Body of pancreas (tissue), 4 donors: ENCODE data around the gene HIC2. TPM values are rescaled to one million over a fixed set of nuclear protein-coding genes. Genes with fewer than 3 reads are reported as not detected.
"Not testable (repeated sequence)": the region's sequence is repeated elsewhere in the genome, so short reads cannot be mapped to it uniquely, and the experiment has no call there.

Source experiments
- ATAC-seq: fragments of 150-250 bp; one replicate; pipeline ENCODE4 v1.9.1; 2016
- DNase-seq, 4 donors: peaks; one replicate each; pipeline ENCODE4 v3.0.0-alpha.2; 2019
- H3K27ac ChIP-seq, 4 donors: fragments of 200-600 bp; sonication (generic); 1 replicate in 3 of 4; 2 replicates in 1 of 4; pipeline versions ENCODE4 v1.5.1 to v1.6.1; 2016 to 2019; ENCODE audit warnings: mild to moderate bottlenecking in 1 of 4, mixed read lengths in 1 of 4, moderate library complexity in 1 of 4
- H3K27me3 ChIP-seq, 2 donors: fragments of 200-600 bp; sonication (generic); one replicate each; pipeline ENCODE4 v1.6.0; 2016; ENCODE audit warnings: mild to moderate bottlenecking in 1 of 2
- H3K36me3 ChIP-seq, 2 donors: fragments of 200-600 bp; sonication (generic); replicated peaks in 1 of 2; 2 replicates each; pipeline ENCODE4 v1.5.1; 2016; ENCODE audit warnings: low read depth in 2 of 2; ENCODE audit not compliant: insufficient read depth in 1 of 2
- H3K4me1 ChIP-seq: fragments of 200-600 bp; sonication (generic); one replicate; pipeline ENCODE4 v1.6.0; 2016
- H3K4me3 ChIP-seq, 2 donors: fragments of 200-600 bp; sonication (generic); 1 replicate in 1 of 2; 2 replicates in 1 of 2; pipeline ENCODE4 v1.5.1; 2016 to 2019
- H3K9me3 ChIP-seq, 3 donors: fragments of 200-600 bp; sonication (generic); 1 replicate in 2 of 3; 2 replicates in 1 of 3; pipeline ENCODE4 v1.5.1; 2016
- CTCF ChIP-seq, 7 experiments: fragments of 450-650 bp in 4 of 7; fragments of 200-600 bp in 3 of 7; sonication (generic) in 3 of 7; IDR thresholded peaks; one replicate each; pipeline ENCODE4 v1.5.1; 2016 to 2019; ENCODE audit warnings: antibody characterized with exemption in 7 of 7
- POLR2A ChIP-seq, 3 donors: fragments of 450-650 bp; IDR thresholded peaks; one replicate each; pipeline ENCODE4 v1.6.1; 2016; ENCODE audit warnings: antibody characterized with exemption in 3 of 3, mild to moderate bottlenecking in 2 of 3
- WGBS, 2 donors: methylation state at CpG; one replicate each; pipeline ENCODE4 v1.1.5; 2017; 5-methylcytosine and 5-hydroxymethylcytosine counted together
- intact Hi-C: fragments of 100-400 bp; cut with DNase I; formaldehyde crosslinking; loops from one replicate; pipeline ENCODE4 v1.15.1; 2023
- total RNA-seq, 2 donors: library from RNA; depleted of rRNA; stranded (reverse); fragments of >200 nt; gene quantifications; one replicate each; pipeline ENCODE4 v1.1.0, GENCODE V29; 2016

The HIC2 gene
- total RNA-seq, 2 donors from 2014 or later = 2.9 to 4.0 TPM

- WGBS, 2 donors = no CpG with 5 or more reads among the region's 10 CpGs
- H3K27ac ChIP-seq, H3K36me3 ChIP-seq, H3K4me3 ChIP-seq, DNase-seq, intact Hi-C loops, H3K27me3 ChIP-seq, H3K9me3 ChIP-seq: not testable (repeated sequence)
- ATAC-seq = peak; percentile 29
- peaks cover 15% of the 10 kb centered on the region for H3K4me1 ChIP-seq
Observed at GRCh38 chr22:21440018-21440636, 23.0 kb downstream of the HIC2 start.

- H3K4me3 ChIP-seq, intact Hi-C loops, H3K9me3 ChIP-seq, H3K36me3 ChIP-seq, DNase-seq, H3K27ac ChIP-seq, H3K27me3 ChIP-seq: not testable (repeated sequence)
- no CpG with 5 or more reads among the region's 16 CpGs for WGBS, 2 donors
- peaks cover 15% of the 10 kb centered on the region for H3K4me1 ChIP-seq
- ATAC-seq = peak; percentile 89
Observed at GRCh38 chr22:21440676-21441075, 23.5 kb downstream of the HIC2 start.

- H3K9me3 ChIP-seq, intact Hi-C loops, H3K27ac ChIP-seq, H3K36me3 ChIP-seq, H3K27me3 ChIP-seq, H3K4me3 ChIP-seq, ATAC-seq: not testable (repeated sequence)
- H3K4me1 ChIP-seq = peaks cover 13% of the 10 kb centered on the region
- peak in 1 of 4 donors; percentile 9 for DNase-seq
- WGBS, 2 donors = no CpG with 5 or more reads among the region's 6 CpGs
Observed at GRCh38 chr22:21441170-21441569, 24.0 kb downstream of the HIC2 start.

GRCh38 chr22:21442123-21442522 is 25.0 kb downstream of the HIC2 start:
- Histone ChIP-seq H3K4me1 (peaks cover 11% of the 10 kb centered on the region), H3K36me3 (peaks cover 0 to 10% of the 10 kb centered on the region in 2 donors)
- DNase-seq, H3K9me3 ChIP-seq, intact Hi-C loops, H3K4me3 ChIP-seq, ATAC-seq, H3K27me3 ChIP-seq, H3K27ac ChIP-seq: not testable (repeated sequence)
- no CpG with 5 or more reads among the region's 9 CpGs for WGBS, 2 donors

GRCh38 chr22:21442646-21443045 is 25.5 kb downstream of the HIC2 start:
- H3K27ac ChIP-seq, intact Hi-C loops, H3K9me3 ChIP-seq, ATAC-seq, H3K27me3 ChIP-seq, H3K4me3 ChIP-seq: not testable (repeated sequence)
- 80 to 100% methylated on average over 1 of the region's 15 CpGs for WGBS, 2 donors
- peaks cover 0 to 10% of the 10 kb centered on the region in 2 donors for H3K36me3 ChIP-seq
- peaks cover 16% of the 10 kb centered on the region for H3K4me1 ChIP-seq
- DNase-seq = peak in 3 of 4 donors; percentile 2 to 18 (median 5)

GRCh38 chr22:21443057-21443734 is 26.0 kb downstream of the HIC2 start:
- intact Hi-C loops = no loop called here
- TF ChIP-seq POLR2A (IDR thresholded peaks at IDR 0.05) (no peak), CTCF (IDR thresholded peaks at IDR 0.05) (no peak)
- no peak overlapping the region for H3K4me3 ChIP-seq
- no peak overlapping the region for H3K27ac ChIP-seq
- 74 to 91% methylated on average over 11 to 12 of the region's 13 CpGs for WGBS, 2 donors
- peak in 3 of 4 donors; percentile 2 to 11 (median 10) for DNase-seq
- peaks cover 0 to 10% of the 10 kb centered on the region in 2 donors for H3K36me3 ChIP-seq
- ATAC-seq = no peak
- no peaks in the 10 kb centered on the region for H3K9me3 ChIP-seq
- H3K27me3 ChIP-seq = no peaks in the 10 kb centered on the region
- H3K4me1 ChIP-seq = peaks cover 21% of the 10 kb centered on the region

GRCh38 chr22:21443735-21444421 is 26.7 kb downstream of the HIC2 start:
- Histone ChIP-seq H3K4me3 (no peak overlapping the region), H3K9me3 (no peaks in the 10 kb centered on the region), H3K4me1 (peaks cover 26% of the 10 kb centered on the region), H3K36me3 (peaks cover 0 to 10% of the 10 kb centered on the region in 2 donors), H3K27ac (no peak overlapping the region), H3K27me3 (no peaks in the 10 kb centered on the region)
- ATAC-seq (no peak), DNase-seq (peak; percentile 58 to 89 (median 82))
- intact Hi-C loops = no loop called here
- no peak for TF ChIP-seq POLR2A (IDR thresholded peaks at IDR 0.05)
- no peak for TF ChIP-seq CTCF (IDR thresholded peaks at IDR 0.05)
- WGBS, 2 donors = 60 to 96% methylated on average over 7 to 11 of the region's 16 CpGs
